Nephron progenitor cell (in vitro differentiated cells): ENCODE results near the gene BSN.

ENCODE experiments used
- DNase-seq: peaks from one replicate; pipeline ENCODE4 v3.0.0; 2021
- H3K27ac Mint-ChIP-seq: 2 replicates; pipeline ENCODE4 v1.8.0; 2021; ENCODE audit warnings: mild to moderate bottlenecking, moderate library complexity, mixed read lengths
- H3K27me3 Mint-ChIP-seq: 2 replicates; pipeline ENCODE4 v1.8.0; 2021; ENCODE audit warnings: mild to moderate bottlenecking, low read depth, mixed read lengths; ENCODE audit not compliant: poor library complexity
- H3K36me3 Mint-ChIP-seq: 2 replicates; pipeline ENCODE4 v1.8.0; 2021; ENCODE audit warnings: low read depth, mixed read lengths
- H3K4me1 Mint-ChIP-seq: 2 replicates; pipeline ENCODE4 v1.8.0; 2021; ENCODE audit warnings: mixed read lengths
- H3K4me3 Mint-ChIP-seq: 2 replicates; pipeline ENCODE4 v1.8.0; 2021; ENCODE audit warnings: mild to moderate bottlenecking, moderate library complexity, mixed read lengths
- H3K9me3 Mint-ChIP-seq: 2 replicates; pipeline ENCODE4 v1.8.0; 2021; ENCODE audit warnings: mild to moderate bottlenecking, moderate library complexity, mixed read lengths
- CTCF ChIP-seq: fragments of 200-600 bp; sonication (generic); IDR thresholded peaks from 2 replicates; pipeline ENCODE4 v1.5.0; 2021; ENCODE audit warnings: antibody characterized with exemption

Gene BSN

DNA sequence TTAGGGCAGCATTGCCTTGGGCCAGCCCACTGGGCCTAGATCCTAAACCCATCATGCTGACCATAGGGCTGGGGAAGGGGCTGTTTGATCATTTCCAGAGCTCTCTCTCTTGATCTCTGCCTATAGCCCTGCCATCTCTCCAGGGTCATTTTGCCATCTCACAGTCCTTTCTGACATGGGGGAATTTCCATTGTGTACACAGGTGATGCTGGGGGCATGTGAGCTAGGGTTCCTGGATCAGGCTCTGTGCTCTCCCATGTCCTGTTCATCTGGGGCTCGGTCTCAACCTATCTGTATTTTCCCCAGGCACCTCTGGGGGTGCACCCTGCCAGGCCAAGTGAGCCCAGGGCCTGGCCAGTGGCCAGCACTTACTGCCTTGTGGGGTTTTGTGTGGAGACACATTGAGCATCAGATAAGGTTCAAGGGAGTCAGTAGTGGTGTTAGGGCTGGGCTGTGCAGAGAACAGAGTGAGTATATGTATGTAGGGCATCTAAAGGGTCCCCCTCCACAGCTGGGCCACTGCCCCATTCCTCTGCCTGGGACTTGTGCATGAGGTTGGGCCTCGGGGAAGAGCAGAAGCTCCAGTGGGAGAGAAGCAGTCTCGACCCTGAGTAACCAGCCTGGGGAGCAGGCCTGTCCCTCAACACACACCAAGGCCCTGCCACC, 94.2 kb downstream of the BSN start:
- Mint-ChIP-seq H3K27ac (no peak overlapping the region), H3K36me3 (no peaks in the 10 kb centered on the region), H3K4me1 (peaks cover 54% of the 10 kb centered on the region), H3K9me3 (no peaks in the 10 kb centered on the region), H3K4me3 (no peak overlapping the region), H3K27me3 (peaks cover 8% of the 10 kb centered on the region)
- no peak for TF ChIP-seq CTCF
- DNase-seq = no peak

- Mint-ChIP-seq H3K27ac (no peak overlapping the region), H3K27me3 (peaks cover 3% of the 10 kb centered on the region), H3K4me1 (peaks cover 61% of the 10 kb centered on the region), H3K4me3 (no peak overlapping the region), H3K9me3 (no peaks in the 10 kb centered on the region), H3K36me3 (no peaks in the 10 kb centered on the region)
- no peak for TF ChIP-seq CTCF
- no peak for DNase-seq
These were observed 95.3 kb downstream of the BSN start for GRCh38 chr3:49649576-49649975.

GRCh38 chr3:49650177-49650576, 95.9 kb downstream of the BSN start:
- Mint-ChIP-seq H3K36me3 (no peaks in the 10 kb centered on the region), H3K4me3 (no peak overlapping the region), H3K27me3 (no peaks in the 10 kb centered on the region), H3K4me1 (peaks cover 61% of the 10 kb centered on the region), H3K27ac (no peak overlapping the region), H3K9me3 (no peaks in the 10 kb centered on the region)
- DNase-seq = no peak
- no peak for TF ChIP-seq CTCF

DNA sequence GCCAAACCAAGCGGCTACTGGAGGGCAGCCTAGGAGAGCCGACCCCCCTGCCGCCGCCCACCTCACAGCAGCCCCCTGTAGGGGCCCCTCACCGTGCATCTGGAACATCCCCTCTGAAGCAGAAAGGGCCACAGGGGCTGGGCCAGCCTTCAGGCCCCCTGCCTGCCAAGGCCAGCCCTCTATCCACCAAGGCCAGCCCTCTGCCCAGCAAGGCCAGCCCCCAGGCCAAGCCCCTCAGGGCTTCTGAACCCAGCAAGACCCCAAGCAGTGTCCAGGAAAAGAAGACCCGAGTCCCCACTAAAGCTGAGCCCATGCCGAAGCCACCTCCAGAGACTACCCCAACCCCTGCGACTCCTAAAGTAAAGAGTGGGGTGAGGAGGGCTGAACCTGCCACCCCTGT, 96.4 kb downstream of the BSN start:
- TF ChIP-seq CTCF = no peak
- peaks cover 61% of the 10 kb centered on the region for H3K4me1 Mint-ChIP-seq
- H3K36me3 Mint-ChIP-seq = no peaks in the 10 kb centered on the region
- no peaks in the 10 kb centered on the region for H3K27me3 Mint-ChIP-seq
- no peak overlapping the region for H3K27ac Mint-ChIP-seq
- no peak overlapping the region for H3K4me3 Mint-ChIP-seq
- DNase-seq = no peak
- no peaks in the 10 kb centered on the region for H3K9me3 Mint-ChIP-seq

- TF ChIP-seq CTCF = no peak
- no peak overlapping the region for H3K4me3 Mint-ChIP-seq
- DNase-seq = no peak
- H3K36me3 Mint-ChIP-seq = no peaks in the 10 kb centered on the region
- H3K27me3 Mint-ChIP-seq = peaks cover 4% of the 10 kb centered on the region
- H3K4me1 Mint-ChIP-seq = peaks cover 63% of the 10 kb centered on the region
- H3K9me3 Mint-ChIP-seq = no peaks in the 10 kb centered on the region
- peak overlapping the region; percentile 54 for H3K27ac Mint-ChIP-seq
These were observed 98.1 kb downstream of the BSN start for GRCh38 chr3:49652218-49652902.
